Motor neuron (in vitro differentiated cells): ENCODE measurements around the gene BCAS1. TPM values are rescaled to one million over a fixed set of nuclear protein-coding genes. Genes with fewer than 3 reads are reported as not detected.

Source experiments
- ATAC-seq, 8 experiments: fragments of 200-7000 bp; cut with Tn5 transposase; replicated peaks in 6 of 8; 2 replicates each; pipeline ENCODE4 v1.8.0; 2021; ENCODE audit warnings: mild to moderate bottlenecking in 8 of 8, moderate library complexity in 8 of 8
- H3K27ac ChIP-seq, 2 donors: fragments of 250-450 bp; sonication (Bioruptor Pico); 2 replicates each; pipeline ENCODE4 v1.9.0; 2021; ENCODE audit warnings: antibody characterized with exemption in 2 of 2, mild to moderate bottlenecking in 2 of 2, moderate library complexity in 1 of 2
- H3K4me1 ChIP-seq, 2 donors: fragments of 250-450 bp; sonication (Bioruptor Pico); replicated peaks in 1 of 2; 2 replicates each; pipeline ENCODE4 v1.6.1; 2021; ENCODE audit warnings: antibody characterized with exemption in 2 of 2, mild to moderate bottlenecking in 2 of 2, moderate library complexity in 1 of 2
- H3K4me3 ChIP-seq, 5 donors: fragments of 250-450 bp; sonication (Bioruptor Pico); 2 replicates each; pipeline ENCODE4 v1.9.0; 2021; ENCODE audit warnings: antibody characterized with exemption in 5 of 5, mild to moderate bottlenecking in 5 of 5, moderate library complexity in 4 of 5
- WGBS, 10 experiments: fragments of 450-650 bp; shearing (Covaris generic); methylation state at CpG; one replicate each; pipeline ENCODE4 v1.0.0; 2022; 5-methylcytosine and 5-hydroxymethylcytosine counted together
- in situ Hi-C, 9 experiments: fragments of 400-800 bp; cut with MboI; loops; one replicate each; pipeline ENCODE4 v1.15.0; 2021; ENCODE audit warnings: low sequenced_read_pairs in 9 of 9, low pct_unique_long_range_greater_than_20kb in 2 of 9; ENCODE audit not compliant: unreplicated experiment in 9 of 9
- total RNA-seq, 8 experiments: library from RNA; unstranded; fragments of 300-600 nt; gene quantifications; 2 replicates each; pipeline versions ENCODE4 v1.2.3 to v1.2.4, GENCODE V29; 2022

BCAS1 gene
- total RNA-seq, 8 experiments from 2014 or later = 0.05 to 1.3 (median 0.28) TPM

DNA sequence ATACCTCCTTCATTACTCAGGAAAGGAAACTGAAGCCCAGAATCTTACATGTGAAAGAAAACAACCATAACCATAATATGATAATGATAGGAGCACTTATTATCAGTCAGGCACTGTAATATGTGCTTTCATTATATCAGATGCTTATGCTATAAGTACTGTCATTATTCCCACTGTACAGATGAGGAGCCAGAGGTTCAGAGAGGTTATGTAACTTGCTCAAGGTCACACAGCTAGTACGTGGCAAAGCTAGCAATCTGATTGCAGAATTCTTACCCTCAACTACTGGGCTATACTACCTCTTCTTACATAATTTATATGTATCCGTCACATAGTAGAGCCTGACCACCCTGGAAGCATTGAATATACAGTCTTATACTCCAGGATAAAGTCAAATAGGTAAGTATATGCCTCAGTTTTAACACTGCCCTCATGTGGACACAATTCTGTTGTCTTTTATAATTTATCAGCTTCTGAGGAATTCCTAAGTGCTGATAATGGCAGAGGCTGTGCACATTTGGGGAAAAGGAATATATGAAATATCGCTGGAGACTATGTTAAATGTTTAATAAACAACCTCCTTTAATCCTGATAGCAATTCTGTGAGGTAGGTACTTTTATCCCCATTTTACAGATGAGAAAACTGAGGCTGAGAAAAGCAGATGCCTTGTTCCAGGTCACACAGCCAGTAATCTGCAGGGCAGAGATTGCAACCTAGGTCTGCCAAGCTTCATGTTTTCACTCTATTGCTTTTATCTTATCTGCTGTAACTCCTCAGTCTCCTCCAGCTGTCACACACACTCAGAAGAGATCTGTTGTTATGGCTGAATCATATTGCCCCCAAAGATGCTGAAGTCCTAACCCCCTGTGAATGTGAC lies 13.4 kb downstream of the BCAS1 start:
- in situ Hi-C loops = loop anchor here in 5 of 9 experiments (25.0 kb wide), 3 partner anchors 95 to 495 kb away; partner anchors contain the start of gene ZNF217 (in 4 of the 5)

DNA sequence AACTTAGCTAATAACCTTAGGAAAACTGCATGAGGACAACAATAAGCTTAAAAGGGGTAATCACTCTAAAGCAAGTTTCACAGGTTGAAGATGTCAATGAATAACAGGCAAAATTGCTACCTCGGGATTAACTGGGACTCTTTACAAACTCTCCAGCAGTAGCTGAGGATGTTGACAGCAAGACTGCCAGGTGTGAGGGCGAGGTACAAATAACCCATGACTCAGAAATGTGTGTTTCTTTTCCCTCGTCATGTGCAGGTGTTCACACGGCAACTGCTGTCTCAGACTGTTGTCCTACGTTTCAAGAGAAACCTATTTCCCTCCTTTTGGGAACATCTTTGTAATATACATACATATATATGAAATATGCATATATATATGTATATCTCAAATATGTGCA lies 15.9 kb downstream of the BCAS1 start:
- ATAC-seq = no peak
- 62 to 100% (median 88%) methylated on average over 1 to 5 of the region's 5 CpGs; no CpG with 5 or more reads in 1 of the 10 experiments for WGBS, 10 experiments
- no peak overlapping the region for H3K27ac ChIP-seq
- H3K4me1 ChIP-seq = peaks cover 0 to 3% of the 10 kb centered on the region in 2 donors
- in situ Hi-C loops = loop anchor here in 5 of 9 experiments (25.0 kb wide), 3 partner anchors 92 to 492 kb away; partner anchors contain the start of gene ZNF217 (in 4 of the 5)
- no peak overlapping the region for H3K4me3 ChIP-seq

More for the DNA sequence above, 13.4 kb downstream of the BCAS1 start:
- Histone ChIP-seq H3K4me1 (no peaks in the 10 kb centered on the region), H3K4me3 (no peak overlapping the region), H3K27ac (no peak overlapping the region)
- no peak for ATAC-seq
- WGBS, 10 experiments = 65 to 100% (median 91%) methylated on average over 1 to 3 of the region's 3 CpGs; no CpG with 5 or more reads in 2 of the 10 experiments

- Histone ChIP-seq H3K4me1 (peaks cover 0 to 3% of the 10 kb centered on the region in 2 donors), H3K4me3 (no peak overlapping the region), H3K27ac (no peak overlapping the region)
- 0 to 100% (median 62%) methylated on average over 1 to 2 of the region's 2 CpGs; no CpG with 5 or more reads in 2 of the 10 experiments for WGBS, 10 experiments
- in situ Hi-C loops = loop anchor here in 5 of 9 experiments (25.0 kb wide), 3 partner anchors 89 to 489 kb away; partner anchors contain the start of gene ZNF217 (in 4 of the 5)
- no peak for ATAC-seq
These were observed 19.3 kb downstream of the BCAS1 start for GRCh38 chr20:54051068-54051467.

GRCh38 chr20:54048891-54049545 lies 21.4 kb downstream of the BCAS1 start:
- in situ Hi-C loops = no loop called here
- WGBS, 10 experiments = 33 to 100% (median 72%) methylated on average over 1 to 3 of the region's 3 CpGs; no CpG with 5 or more reads in 1 of the 10 experiments
- no peak overlapping the region for H3K4me3 ChIP-seq
- no peak for ATAC-seq
- peaks cover 0 to 3% of the 10 kb centered on the region in 2 donors for H3K4me1 ChIP-seq
- H3K27ac ChIP-seq = no peak overlapping the region

- in situ Hi-C loops = no loop called here
- WGBS, 10 experiments = 33 to 100% (median 86%) methylated on average over 1 to 2 of the region's 2 CpGs; no CpG with 5 or more reads in 1 of the 10 experiments
- Histone ChIP-seq H3K4me3 (no peak overlapping the region), H3K27ac (no peak overlapping the region), H3K4me1 (peaks cover 0 to 3% of the 10 kb centered on the region in 2 donors)
- ATAC-seq = no peak
These were observed 21.9 kb downstream of the BCAS1 start for GRCh38 chr20:54048481-54048880.

- ATAC-seq = peak in 2 of 8 experiments; percentile 67
- H3K4me1 ChIP-seq = peaks cover 0 to 3% of the 10 kb centered on the region in 2 donors
- H3K4me3 ChIP-seq = no peak overlapping the region
- 80 to 100% (median 89%) methylated on average over 1 of the region's 1 CpG; no CpG with 5 or more reads in 5 of the 10 experiments for WGBS, 10 experiments
- in situ Hi-C loops = no loop called here
- H3K27ac ChIP-seq = no peak overlapping the region
These were observed 22.7 kb downstream of the BCAS1 start for GRCh38 chr20:54047720-54048119.

GRCh38 chr20:54047048-54047447 lies 23.3 kb downstream of the BCAS1 start:
- Histone ChIP-seq H3K4me1 (peaks cover 0 to 3% of the 10 kb centered on the region in 2 donors), H3K27ac (no peak overlapping the region), H3K4me3 (no peak overlapping the region)
- WGBS, 10 experiments = 67 to 100% (median 100%) methylated on average over 1 to 2 of the region's 2 CpGs; no CpG with 5 or more reads in 2 of the 10 experiments
- no peak for ATAC-seq
- in situ Hi-C loops = no loop called here

- Histone ChIP-seq H3K27ac (no peak overlapping the region), H3K4me1 (no peaks in the 10 kb centered on the region), H3K4me3 (no peak overlapping the region)
- in situ Hi-C loops = no loop called here
- peak in 2 of 8 experiments; percentile 94 to 96 for ATAC-seq
These were observed 26.2 kb downstream of the BCAS1 start for GRCh38 chr20:54044156-54044555.

DNA sequence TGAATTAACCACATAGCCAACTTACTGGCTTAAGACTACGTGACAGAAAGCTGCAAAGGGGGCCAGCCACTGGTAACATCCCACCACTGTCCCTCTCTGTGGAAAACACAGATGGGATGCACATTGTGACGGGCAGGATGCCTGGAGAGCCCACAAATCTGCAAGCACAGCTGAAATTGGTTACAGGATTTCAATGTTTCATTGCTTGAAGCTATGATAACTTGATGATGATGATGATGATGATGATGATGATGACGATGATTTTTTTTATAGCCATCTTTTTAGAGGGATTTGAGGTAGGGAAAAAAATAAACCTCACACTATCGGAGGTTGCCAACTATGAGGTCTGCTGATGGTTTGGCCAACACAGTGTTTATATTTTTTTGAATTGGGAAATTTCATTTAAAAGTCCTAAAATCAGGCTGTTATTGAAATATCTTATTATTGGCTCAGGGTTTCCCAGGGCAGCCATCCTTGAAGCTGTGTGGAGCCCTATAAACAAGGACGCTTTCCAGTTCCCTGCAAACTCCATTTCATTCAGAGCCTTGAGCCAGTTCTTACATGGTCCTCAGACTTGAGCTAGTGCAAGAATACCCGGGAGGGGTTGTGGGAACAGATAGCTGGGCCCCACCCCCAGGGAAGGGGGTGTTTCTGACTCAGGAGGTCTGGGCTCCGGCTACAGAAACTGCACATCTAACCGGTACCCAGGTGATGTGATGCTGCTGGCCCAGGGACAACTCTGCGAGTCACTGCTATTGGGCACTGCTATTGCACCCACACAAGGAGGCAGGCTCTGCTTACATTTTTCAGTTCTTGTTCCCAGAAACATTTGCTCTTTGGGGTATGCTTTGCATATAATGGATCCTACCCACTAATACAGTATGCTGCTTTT lies 27.1 kb downstream of the BCAS1 start:
- WGBS, 10 experiments = 7 to 100% (median 63%) methylated on average over 1 to 6 of the region's 9 CpGs; no CpG with 5 or more reads in 1 of the 10 experiments
- H3K4me3 ChIP-seq = no peak overlapping the region
- in situ Hi-C loops = no loop called here

GRCh38 chr20:54042021-54042420 lies 28.4 kb downstream of the BCAS1 start:
- no peak overlapping the region for H3K27ac ChIP-seq
- in situ Hi-C loops = no loop called here
- H3K4me3 ChIP-seq = no peak overlapping the region
- WGBS, 10 experiments = 86 to 100% (median 97%) methylated on average over 1 to 4 of the region's 4 CpGs; no CpG with 5 or more reads in 1 of the 10 experiments
- no peaks in the 10 kb centered on the region for H3K4me1 ChIP-seq
- no peak for ATAC-seq

More for the DNA sequence above, 27.1 kb downstream of the BCAS1 start:
- no peak for ATAC-seq
- Histone ChIP-seq H3K27ac (no peak overlapping the region), H3K4me1 (no peaks in the 10 kb centered on the region)

DNA sequence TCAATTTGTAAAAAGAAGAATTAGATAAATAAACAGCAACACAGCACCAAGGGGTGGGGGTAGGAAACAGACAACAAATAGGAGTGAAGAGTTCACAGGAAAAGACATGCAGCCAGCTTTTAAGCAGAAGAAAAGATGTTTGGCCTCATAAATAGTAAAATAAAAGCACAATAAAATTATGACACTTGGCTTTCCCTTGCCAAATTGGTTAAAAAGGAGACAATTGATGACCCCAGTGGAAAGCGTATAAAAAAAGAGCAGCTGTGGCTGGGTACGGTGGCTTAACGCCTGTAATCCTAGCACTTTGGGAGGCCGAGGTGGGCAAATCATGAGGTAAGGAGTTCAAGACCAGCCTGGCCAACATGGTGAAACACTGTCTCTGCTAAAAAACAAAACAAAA lies 29.1 kb downstream of the BCAS1 start:
- in situ Hi-C loops = no loop called here
- no peak overlapping the region for H3K4me3 ChIP-seq
- ATAC-seq = no peak
- 46 to 100% (median 83%) methylated on average over 1 to 4 of the region's 4 CpGs; no CpG with 5 or more reads in 1 of the 10 experiments for WGBS, 10 experiments
- no peaks in the 10 kb centered on the region for H3K4me1 ChIP-seq
- no peak overlapping the region for H3K27ac ChIP-seq

DNA sequence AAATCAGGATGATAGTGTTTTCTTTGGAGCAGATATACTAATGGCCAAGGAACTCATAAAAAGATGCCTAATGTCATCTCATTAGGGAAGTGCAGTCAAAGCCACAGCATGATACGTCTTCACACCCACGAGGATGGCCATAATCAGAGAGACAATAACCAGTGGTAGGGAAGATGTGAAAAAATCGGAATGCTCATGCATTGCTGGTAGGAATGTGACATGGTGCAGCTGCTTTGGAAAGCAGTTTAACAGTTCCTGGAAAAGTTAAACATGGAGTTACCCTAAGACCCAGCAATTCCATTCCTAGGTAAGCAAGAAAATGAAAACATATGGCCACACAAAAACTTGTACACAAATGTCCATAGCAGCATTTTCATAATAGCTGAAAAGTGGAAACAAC lies 29.9 kb downstream of the BCAS1 start:
- in situ Hi-C loops = no loop called here
- no peak overlapping the region for H3K4me3 ChIP-seq
- H3K27ac ChIP-seq = no peak overlapping the region
- no peaks in the 10 kb centered on the region for H3K4me1 ChIP-seq
- 76 to 90% (median 79%) methylated on average over 2 to 3 of the region's 3 CpGs; no CpG with 5 or more reads in 3 of the 10 experiments for WGBS, 10 experiments
- no peak for ATAC-seq
